BE2C (cell line): Measurements from ENCODE around the gene ZNF644.

Source experiments
- DNase-seq: peaks from one replicate; pipeline ENCODE4 v3.0.0-alpha.2; 2020
- H3K27me3 ChIP-seq: fragments of 250-450 bp; sonication (Bioruptor Pico); 2 replicates; pipeline ENCODE4 v1.5.1; 2020; ENCODE audit warnings: mild to moderate bottlenecking
- H3K36me3 ChIP-seq: fragments of 250-450 bp; sonication (Bioruptor Pico); 2 replicates; pipeline ENCODE4 v1.5.1; 2020; ENCODE audit warnings: mild to moderate bottlenecking
- H3K4me1 ChIP-seq: fragments of 250-450 bp; sonication (Bioruptor Pico); 2 replicates; pipeline ENCODE4 v1.5.1; 2020
- H3K4me3 ChIP-seq: 2 replicates; pipeline ENCODE4 v1.5.1; 2011; ENCODE audit warnings: low read depth, low read length
- H3K9me3 ChIP-seq: fragments of 250-450 bp; sonication (Bioruptor Pico); 2 replicates; pipeline ENCODE4 v1.5.1; 2020
- TF ChIP-seq, protein P1 (sequence below): IDR thresholded peaks from 2 replicates; pipeline ENCODE4 v1.5.1; 2012; ENCODE audit warnings: mild to moderate bottlenecking, low read depth, low read length

The ZNF644 gene

GRCh38 chr1:91015794-91016550 is 5.9 kb downstream of the ZNF644 start:
- no peaks in the 10 kb centered on the region for H3K9me3 ChIP-seq
- H3K27me3 ChIP-seq, result no peaks in the 10 kb centered on the region
- TF ChIP-seq, protein P1, sequence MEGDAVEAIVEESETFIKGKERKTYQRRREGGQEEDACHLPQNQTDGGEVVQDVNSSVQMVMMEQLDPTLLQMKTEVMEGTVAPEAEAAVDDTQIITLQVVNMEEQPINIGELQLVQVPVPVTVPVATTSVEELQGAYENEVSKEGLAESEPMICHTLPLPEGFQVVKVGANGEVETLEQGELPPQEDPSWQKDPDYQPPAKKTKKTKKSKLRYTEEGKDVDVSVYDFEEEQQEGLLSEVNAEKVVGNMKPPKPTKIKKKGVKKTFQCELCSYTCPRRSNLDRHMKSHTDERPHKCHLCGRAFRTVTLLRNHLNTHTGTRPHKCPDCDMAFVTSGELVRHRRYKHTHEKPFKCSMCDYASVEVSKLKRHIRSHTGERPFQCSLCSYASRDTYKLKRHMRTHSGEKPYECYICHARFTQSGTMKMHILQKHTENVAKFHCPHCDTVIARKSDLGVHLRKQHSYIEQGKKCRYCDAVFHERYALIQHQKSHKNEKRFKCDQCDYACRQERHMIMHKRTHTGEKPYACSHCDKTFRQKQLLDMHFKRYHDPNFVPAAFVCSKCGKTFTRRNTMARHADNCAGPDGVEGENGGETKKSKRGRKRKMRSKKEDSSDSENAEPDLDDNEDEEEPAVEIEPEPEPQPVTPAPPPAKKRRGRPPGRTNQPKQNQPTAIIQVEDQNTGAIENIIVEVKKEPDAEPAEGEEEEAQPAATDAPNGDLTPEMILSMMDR, result no peak
- H3K4me3 ChIP-seq, result no peak overlapping the region
- no peak for DNase-seq
- H3K4me1 ChIP-seq, result no peaks in the 10 kb centered on the region
- H3K36me3 ChIP-seq, result no peaks in the 10 kb centered on the region

- Histone ChIP-seq H3K4me3 (no peak overlapping the region), H3K27me3 (no peaks in the 10 kb centered on the region), H3K4me1 (no peaks in the 10 kb centered on the region), H3K36me3 (no peaks in the 10 kb centered on the region), H3K9me3 (no peaks in the 10 kb centered on the region)
- TF ChIP-seq, protein P1, result no peak
- no peak for DNase-seq
These were observed 6.5 kb downstream of the ZNF644 start for GRCh38 chr1:91015358-91015780.

- Histone ChIP-seq H3K36me3 (no peaks in the 10 kb centered on the region), H3K4me3 (no peak overlapping the region), H3K4me1 (no peaks in the 10 kb centered on the region), H3K27me3 (no peaks in the 10 kb centered on the region), H3K9me3 (no peaks in the 10 kb centered on the region)
- TF ChIP-seq, protein P1, result no peak
- DNase-seq, result no peak
These were observed 7.4 kb downstream of the ZNF644 start for GRCh38 chr1:91014475-91014874.

GRCh38 chr1:91013302-91013701 is 8.5 kb downstream of the ZNF644 start:
- H3K27me3 ChIP-seq, result no peaks in the 10 kb centered on the region
- no peaks in the 10 kb centered on the region for H3K36me3 ChIP-seq
- TF ChIP-seq, protein P1, result no peak
- no peaks in the 10 kb centered on the region for H3K9me3 ChIP-seq
- H3K4me3 ChIP-seq, result no peak overlapping the region
- H3K4me1 ChIP-seq, result no peaks in the 10 kb centered on the region
- no peak for DNase-seq

GRCh38 chr1:91012196-91012595 is 9.6 kb downstream of the ZNF644 start:
- DNase-seq, result no peak
- TF ChIP-seq, protein P1, result no peak
- Histone ChIP-seq H3K4me1 (no peaks in the 10 kb centered on the region), H3K36me3 (no peaks in the 10 kb centered on the region), H3K27me3 (no peaks in the 10 kb centered on the region), H3K4me3 (no peak overlapping the region), H3K9me3 (no peaks in the 10 kb centered on the region)

GRCh38 chr1:91011726-91012125 is 10.1 kb downstream of the ZNF644 start:
- TF ChIP-seq, protein P1, result no peak
- Histone ChIP-seq H3K27me3 (no peaks in the 10 kb centered on the region), H3K4me3 (no peak overlapping the region), H3K4me1 (no peaks in the 10 kb centered on the region), H3K9me3 (no peaks in the 10 kb centered on the region), H3K36me3 (no peaks in the 10 kb centered on the region)
- no peak for DNase-seq
